Neural cell (in vitro differentiated cells): ENCODE results near the gene MAST2. TPM values are rescaled to one million over a fixed set of nuclear protein-coding genes. Genes with fewer than 3 reads are reported as not detected.

Experiments used
- H2AFZ ChIP-seq: fragments of 200-600, 300-800 bp; sonication (generic), shearing (Covaris generic); 2 replicates; pipeline ENCODE4 v1.6.0; 2014; ENCODE audit warnings: low read depth, mild to moderate bottlenecking, antibody characterized with exemption, low read length, moderate library complexity
- H3F3A ChIP-seq: fragments of 200-600 bp; shearing (Covaris generic); 2 replicates; pipeline ENCODE4 v1.6.1; 2016; ENCODE audit warnings: mild to moderate bottlenecking, moderate library complexity, mixed read lengths, antibody characterized with exemption, low read length; ENCODE audit not compliant: insufficient read depth, poor library complexity, severe bottlenecking
- H3K27ac ChIP-seq: fragments of 200-600, 300-800 bp; sonication (generic), shearing (Covaris generic); 2 replicates; pipeline ENCODE4 v1.5.1; 2014; ENCODE audit warnings: mild to moderate bottlenecking, low read length, moderate library complexity
- H3K27me3 ChIP-seq: fragments of 300-800, 200-600 bp; sonication (generic), shearing (Covaris generic); 2 replicates; pipeline ENCODE4 v1.6.0; 2014; ENCODE audit warnings: mild to moderate bottlenecking, low read depth, low read length, moderate library complexity; ENCODE audit not compliant: insufficient read depth
- H3K36me3 ChIP-seq: fragments of 300-800, 200-600 bp; sonication (generic), shearing (Covaris generic); 2 replicates; pipeline ENCODE4 v1.5.1; 2014; ENCODE audit warnings: mild to moderate bottlenecking, antibody characterized with exemption, low read length, moderate library complexity; ENCODE audit not compliant: insufficient read depth
- H3K4me2 ChIP-seq: fragments of 300-800, 200-600 bp; sonication (generic), shearing (Covaris generic); 2 replicates; pipeline ENCODE4 v1.6.0; 2014; ENCODE audit warnings: mild to moderate bottlenecking, low read length
- H3K4me3 ChIP-seq: fragments of 300-800, 200-600 bp; sonication (generic), shearing (Covaris generic); 2 replicates; pipeline ENCODE4 v1.5.1; 2014; ENCODE audit warnings: mild to moderate bottlenecking, low read length, moderate library complexity
- H3K79me2 ChIP-seq: fragments of 200-600 bp; shearing (Covaris generic); replicated peaks from 2 replicates; pipeline ENCODE4 v1.6.0; 2014; ENCODE audit warnings: mild to moderate bottlenecking, low read length, moderate library complexity; ENCODE audit not compliant: insufficient read depth
- H3K9ac ChIP-seq: fragments of 300-800, 200-600 bp; sonication (generic), shearing (Covaris generic); 2 replicates; pipeline ENCODE4 v1.6.1; 2016; ENCODE audit warnings: mild to moderate bottlenecking, low read length, mixed read lengths
- H3K9me2 ChIP-seq: fragments of 200-600 bp; shearing (Covaris generic); 2 replicates; pipeline ENCODE4 v1.6.1; 2016; ENCODE audit warnings: mild to moderate bottlenecking, low read length, mixed read lengths; ENCODE audit not compliant: insufficient read depth
- H3K9me3 ChIP-seq: fragments of 200-600, 300-800 bp; sonication (generic), shearing (Covaris generic); 2 replicates; pipeline ENCODE4 v1.6.1; 2016; ENCODE audit warnings: mild to moderate bottlenecking, mixed run types, low read length, moderate library complexity, mixed read lengths
- H4K20me1 ChIP-seq: fragments of 200-600 bp; shearing (Covaris generic); 2 replicates; pipeline ENCODE4 v1.6.1; 2016; ENCODE audit warnings: mild to moderate bottlenecking, mixed run types; ENCODE audit not compliant: insufficient read depth
- EP300 ChIP-seq: fragments of 450-650 bp; conservative IDR thresholded peaks from 2 replicates; pipeline ENCODE4 v1.6.1; 2014; ENCODE audit warnings: antibody characterized with exemption, mild to moderate bottlenecking, moderate library complexity; ENCODE audit not compliant: poor library complexity, severe bottlenecking
- EZH2 ChIP-seq: fragments of 200-600, 300-800 bp; shearing (Covaris generic), sonication (generic); IDR thresholded peaks from 2 replicates; pipeline ENCODE4 v1.6.1; 2014; ENCODE audit warnings: antibody characterized with exemption, low read length, borderline replicate concordance, mild to moderate bottlenecking; ENCODE audit not compliant: insufficient read depth, poor library complexity, severe bottlenecking
- MXI1 ChIP-seq: fragments of 450-650 bp; conservative IDR thresholded peaks from 2 replicates; pipeline ENCODE4 v1.6.1; 2014; ENCODE audit warnings: antibody characterized with exemption, mild to moderate bottlenecking; ENCODE audit not compliant: poor library complexity, severe bottlenecking
- POLR2AphosphoS5 ChIP-seq: IDR thresholded peaks from 2 replicates; pipeline ENCODE4 v1.6.1; 2012
- RAD21 ChIP-seq: fragments of 450-650 bp; conservative IDR thresholded peaks from 2 replicates; pipeline ENCODE4 v1.6.1; 2014; ENCODE audit warnings: antibody characterized with exemption, mild to moderate bottlenecking, moderate library complexity
- SMC3 ChIP-seq: fragments of 450-650 bp; conservative IDR thresholded peaks from 2 replicates; pipeline ENCODE4 v1.6.1; 2014; ENCODE audit warnings: antibody characterized with exemption, mild to moderate bottlenecking, moderate library complexity; ENCODE audit not compliant: poor library complexity
- TAF1 ChIP-seq: IDR thresholded peaks from 2 replicates; pipeline ENCODE4 v1.6.1; 2012; ENCODE audit warnings: low read depth
- polyA plus RNA-seq: library from polyadenylated mRNA; depleted of rRNA; stranded (reverse); fragments of >200 nt; gene quantifications from 2 replicates; pipeline ENCODE4 v1.2.3, GENCODE V29; 2014
- TF ChIP-seq, protein P1 (sequence below): IDR thresholded peaks from 2 replicates; pipeline ENCODE4 v1.6.1; 2012; ENCODE audit warnings: borderline replicate concordance
- TF ChIP-seq, protein P2 (sequence below): fragments of 450-650 bp; IDR thresholded peaks from 2 replicates; pipeline ENCODE4 v1.5.1; 2014; ENCODE audit warnings: antibody characterized with exemption, mild to moderate bottlenecking, moderate library complexity; ENCODE audit not compliant: poor library complexity, severe bottlenecking

The MAST2 gene
- polyA plus RNA-seq, 1 donor from 2014 or later, result 22.2 TPM

DNA sequence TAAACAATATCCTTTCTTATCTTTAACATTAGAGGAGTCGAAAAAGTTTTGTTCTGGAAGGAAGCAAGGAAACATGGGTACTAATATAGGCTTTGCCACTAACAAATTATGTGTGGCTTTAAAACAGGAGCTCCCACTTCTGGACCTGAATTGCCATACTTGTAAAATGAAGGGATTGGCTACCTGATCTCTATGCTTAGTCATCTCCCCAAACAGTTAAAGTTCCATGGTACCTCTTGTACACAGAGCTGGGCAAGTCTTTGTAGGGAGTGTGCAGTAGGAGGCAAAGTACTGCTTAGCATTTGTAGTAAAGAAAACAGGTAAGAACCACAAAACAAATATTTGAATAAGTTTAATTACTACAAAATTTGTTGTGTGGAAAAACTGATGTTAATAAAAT lies 81.3 kb downstream of the MAST2 start:
- Histone ChIP-seq H3K27ac (no peak overlapping the region), H3K79me2 (no peaks in the 10 kb centered on the region), H3K4me2 (no peak overlapping the region), H2AFZ (no peak overlapping the region), H3K4me3 (no peak overlapping the region), H4K20me1 (no peaks in the 10 kb centered on the region), H3K36me3 (no peaks in the 10 kb centered on the region), H3F3A (no peaks in the 10 kb centered on the region), H3K27me3 (no peaks in the 10 kb centered on the region), H3K9ac (no peak overlapping the region), H3K9me3 (no peaks in the 10 kb centered on the region), H3K9me2 (no peaks in the 10 kb centered on the region)
- TF ChIP-seq MXI1 (no peak), SMC3 (no peak), TAF1 (no peak), POLR2AphosphoS5 (no peak), EP300 (no peak), RAD21 (no peak), EZH2 (no peak)
- TF ChIP-seq, protein P1, sequence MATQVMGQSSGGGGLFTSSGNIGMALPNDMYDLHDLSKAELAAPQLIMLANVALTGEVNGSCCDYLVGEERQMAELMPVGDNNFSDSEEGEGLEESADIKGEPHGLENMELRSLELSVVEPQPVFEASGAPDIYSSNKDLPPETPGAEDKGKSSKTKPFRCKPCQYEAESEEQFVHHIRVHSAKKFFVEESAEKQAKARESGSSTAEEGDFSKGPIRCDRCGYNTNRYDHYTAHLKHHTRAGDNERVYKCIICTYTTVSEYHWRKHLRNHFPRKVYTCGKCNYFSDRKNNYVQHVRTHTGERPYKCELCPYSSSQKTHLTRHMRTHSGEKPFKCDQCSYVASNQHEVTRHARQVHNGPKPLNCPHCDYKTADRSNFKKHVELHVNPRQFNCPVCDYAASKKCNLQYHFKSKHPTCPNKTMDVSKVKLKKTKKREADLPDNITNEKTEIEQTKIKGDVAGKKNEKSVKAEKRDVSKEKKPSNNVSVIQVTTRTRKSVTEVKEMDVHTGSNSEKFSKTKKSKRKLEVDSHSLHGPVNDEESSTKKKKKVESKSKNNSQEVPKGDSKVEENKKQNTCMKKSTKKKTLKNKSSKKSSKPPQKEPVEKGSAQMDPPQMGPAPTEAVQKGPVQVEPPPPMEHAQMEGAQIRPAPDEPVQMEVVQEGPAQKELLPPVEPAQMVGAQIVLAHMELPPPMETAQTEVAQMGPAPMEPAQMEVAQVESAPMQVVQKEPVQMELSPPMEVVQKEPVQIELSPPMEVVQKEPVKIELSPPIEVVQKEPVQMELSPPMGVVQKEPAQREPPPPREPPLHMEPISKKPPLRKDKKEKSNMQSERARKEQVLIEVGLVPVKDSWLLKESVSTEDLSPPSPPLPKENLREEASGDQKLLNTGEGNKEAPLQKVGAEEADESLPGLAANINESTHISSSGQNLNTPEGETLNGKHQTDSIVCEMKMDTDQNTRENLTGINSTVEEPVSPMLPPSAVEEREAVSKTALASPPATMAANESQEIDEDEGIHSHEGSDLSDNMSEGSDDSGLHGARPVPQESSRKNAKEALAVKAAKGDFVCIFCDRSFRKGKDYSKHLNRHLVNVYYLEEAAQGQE, result no peak
- TF ChIP-seq, protein P2, sequence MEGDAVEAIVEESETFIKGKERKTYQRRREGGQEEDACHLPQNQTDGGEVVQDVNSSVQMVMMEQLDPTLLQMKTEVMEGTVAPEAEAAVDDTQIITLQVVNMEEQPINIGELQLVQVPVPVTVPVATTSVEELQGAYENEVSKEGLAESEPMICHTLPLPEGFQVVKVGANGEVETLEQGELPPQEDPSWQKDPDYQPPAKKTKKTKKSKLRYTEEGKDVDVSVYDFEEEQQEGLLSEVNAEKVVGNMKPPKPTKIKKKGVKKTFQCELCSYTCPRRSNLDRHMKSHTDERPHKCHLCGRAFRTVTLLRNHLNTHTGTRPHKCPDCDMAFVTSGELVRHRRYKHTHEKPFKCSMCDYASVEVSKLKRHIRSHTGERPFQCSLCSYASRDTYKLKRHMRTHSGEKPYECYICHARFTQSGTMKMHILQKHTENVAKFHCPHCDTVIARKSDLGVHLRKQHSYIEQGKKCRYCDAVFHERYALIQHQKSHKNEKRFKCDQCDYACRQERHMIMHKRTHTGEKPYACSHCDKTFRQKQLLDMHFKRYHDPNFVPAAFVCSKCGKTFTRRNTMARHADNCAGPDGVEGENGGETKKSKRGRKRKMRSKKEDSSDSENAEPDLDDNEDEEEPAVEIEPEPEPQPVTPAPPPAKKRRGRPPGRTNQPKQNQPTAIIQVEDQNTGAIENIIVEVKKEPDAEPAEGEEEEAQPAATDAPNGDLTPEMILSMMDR, result no peak

DNA sequence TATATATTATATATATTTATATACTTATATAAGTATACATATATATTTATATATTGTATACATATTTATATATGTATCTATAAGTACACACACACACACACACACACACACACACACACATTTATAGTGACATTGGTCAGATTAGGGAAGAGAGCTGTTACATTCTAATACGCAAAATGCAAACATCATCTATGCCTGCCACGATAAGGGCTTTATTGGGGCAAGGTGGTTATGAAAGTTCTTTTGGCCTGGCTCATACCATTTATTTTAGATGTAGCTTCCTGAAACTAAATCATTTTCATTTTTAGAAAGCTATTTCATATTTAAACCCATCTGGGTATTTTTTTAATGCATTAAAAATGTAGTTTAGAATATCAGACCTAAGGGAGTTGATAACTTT lies 82.8 kb downstream of the MAST2 start:
- Histone ChIP-seq H3K36me3 (no peaks in the 10 kb centered on the region), H3K9ac (no peak overlapping the region), H3K4me2 (no peak overlapping the region), H3K27ac (no peak overlapping the region), H3K9me3 (no peaks in the 10 kb centered on the region), H3F3A (no peaks in the 10 kb centered on the region), H4K20me1 (no peaks in the 10 kb centered on the region), H3K4me3 (no peak overlapping the region), H2AFZ (no peak overlapping the region), H3K79me2 (no peaks in the 10 kb centered on the region), H3K27me3 (no peaks in the 10 kb centered on the region), H3K9me2 (no peaks in the 10 kb centered on the region)
- TF ChIP-seq EP300, result no peak
- TF ChIP-seq TAF1, result no peak
- no peak for TF ChIP-seq EZH2
- TF ChIP-seq SMC3, result no peak
- TF ChIP-seq, protein P1, result no peak
- TF ChIP-seq RAD21, result no peak
- TF ChIP-seq MXI1, result no peak
- TF ChIP-seq, protein P2, result no peak
- TF ChIP-seq POLR2AphosphoS5, result no peak
